HCT116 (cell line): ENCODE measurements around the gene SGCA. TPM values are rescaled to one million over a fixed set of nuclear protein-coding genes. Genes with fewer than 3 reads are reported as not detected.

Experiments
- ATAC-seq: fragments of 200-7000 bp; cut with Tn5 transposase; 2 replicates; pipeline ENCODE4 v1.9.1; 2020; ENCODE audit warnings: mild to moderate bottlenecking, moderate library complexity
- BruUV-seq: library from RNA; stranded (reverse); fragments of 400-500 nt; replicated peaks from 2 replicates; lab custom pipeline; 2021; lab: Mats Ljungman, UMichigan
- CTCF ChIA-PET: fragments of 300-600 bp; sonication (Branson Sonifier 250); formaldehyde crosslinking; loops from one replicate; lab custom pipeline; 2021; ENCODE audit warnings: antibody characterized with exemption; lab: Charles Lee
- POLR2A ChIA-PET: fragments of 300-600, 350-600 bp; sonication (Branson Sonifier 250); formaldehyde crosslinking; loops from one replicate; lab custom pipeline; 2021; ENCODE audit warnings: antibody characterized with exemption; lab: Charles Lee
- RAD21 ChIA-PET, 2 experiments: fragments of 300-600 bp; sonication (Branson Sonifier 250); formaldehyde crosslinking; loops; one replicate each; lab custom pipeline; 2023; ENCODE audit warnings: low total read pairs in 2 of 2; ENCODE audit not compliant: uncharacterized antibody in 2 of 2, unreplicated experiment in 2 of 2, low non-redundant PET in 1 of 2; lab: Charles Lee
- DNase-seq: peaks from one replicate; pipeline ENCODE4 v3.0.0-alpha.2; 2010; ENCODE audit warnings: low read depth, low spot score
- H2AFZ ChIP-seq: fragments of 200-600 bp; shearing (Covaris generic), sonication (generic); 2 replicates; pipeline ENCODE4 v1.6.1; 2017; ENCODE audit warnings: low read depth, mixed run types, mixed read lengths, antibody characterized with exemption, low read length; ENCODE audit not compliant: poor library complexity, severe bottlenecking
- H3K27ac ChIP-seq: 2 replicates; pipeline ENCODE4 v1.5.1; 2012; ENCODE audit warnings: low read depth, low read length
- H3K27me3 ChIP-seq: fragments of 200-600 bp; sonication (generic); 2 replicates; pipeline ENCODE4 v1.6.1; 2016; ENCODE audit warnings: mixed run types, low read length, mixed read lengths; ENCODE audit not compliant: insufficient read depth
- H3K36me3 ChIP-seq, 2 experiments: fragments of 200-500 bp in 1 of 2; fragments of 200-600 bp in 1 of 2; sonication (Bioruptor generic) in 1 of 2; sonication (generic) in 1 of 2; 2 replicates each; pipeline versions ENCODE4 v1.5.1 to v1.6.1; 2014 to 2016; ENCODE audit warnings: low read length in 2 of 2, inconsistent platforms in 1 of 2, mixed read lengths in 1 of 2, mixed run types in 1 of 2; ENCODE audit not compliant: insufficient read depth in 2 of 2, control insufficient read depth in 1 of 2
- H3K4me1 ChIP-seq, 2 experiments: fragments of 200-600 bp in 1 of 2; sonication (generic) in 1 of 2; 2 replicates each; pipeline versions ENCODE4 v1.5.1 to v1.6.1; 2012 to 2017; ENCODE audit warnings: low read length in 2 of 2, inconsistent platforms in 1 of 2, mild to moderate bottlenecking in 1 of 2, mixed read lengths in 1 of 2, mixed run types in 1 of 2, moderate library complexity in 1 of 2; ENCODE audit not compliant: insufficient read depth in 2 of 2, control insufficient read depth in 1 of 2
- H3K4me2 ChIP-seq: fragments of 200-600 bp; sonication (generic); 2 replicates; pipeline ENCODE4 v1.6.1; 2017; ENCODE audit warnings: mixed run types, low read length, mixed read lengths
- H3K4me3 ChIP-seq, 2 experiments: fragments of 200-600 bp in 1 of 2; sonication (generic) in 1 of 2; replicated peaks in 1 of 2; 2 replicates each; pipeline ENCODE4 v1.5.1; 2011 to 2016; ENCODE audit warnings: low read length in 2 of 2, control low read depth in 1 of 2, low read depth in 1 of 2, mild to moderate bottlenecking in 1 of 2, mixed read lengths in 1 of 2, mixed run types in 1 of 2
- H3K79me2 ChIP-seq: fragments of 200-600 bp; sonication (generic); 2 replicates; pipeline ENCODE4 v1.6.1; 2017; ENCODE audit warnings: mild to moderate bottlenecking, mixed run types, low read length, moderate library complexity, mixed read lengths; ENCODE audit not compliant: insufficient read depth
- H3K9ac ChIP-seq: fragments of 200-600 bp; sonication (generic); 2 replicates; pipeline ENCODE4 v1.6.1; 2016; ENCODE audit warnings: low read length, mixed read lengths
- H3K9me2 ChIP-seq: fragments of 200-600 bp; sonication (generic), shearing (Covaris generic); 2 replicates; pipeline ENCODE4 v1.6.1; 2017; ENCODE audit warnings: mixed run types, mild to moderate bottlenecking, moderate library complexity; ENCODE audit not compliant: insufficient read depth
- H3K9me3 ChIP-seq, 2 experiments: fragments of 200-500 bp in 1 of 2; fragments of 200-600 bp in 1 of 2; sonication (Bioruptor generic) in 1 of 2; sonication (generic) in 1 of 2; 2 replicates each; pipeline ENCODE4 v1.6.1; 2014 to 2017; ENCODE audit warnings: low read length in 2 of 2, mixed read lengths in 2 of 2, inconsistent platforms in 1 of 2, low read depth in 1 of 2, mild to moderate bottlenecking in 1 of 2, mixed run types in 1 of 2, moderate library complexity in 1 of 2; ENCODE audit not compliant: control insufficient read depth in 1 of 2, insufficient read depth in 1 of 2
- H4K20me1 ChIP-seq: fragments of 200-600 bp; sonication (generic), shearing (Covaris generic); 2 replicates; pipeline ENCODE4 v1.6.1; 2017; ENCODE audit warnings: mixed run types, mild to moderate bottlenecking, moderate library complexity; ENCODE audit not compliant: insufficient read depth
- CBX3 ChIP-seq: IDR thresholded peaks from 2 replicates; pipeline ENCODE4 v1.6.1; 2012; ENCODE audit warnings: low read depth
- EGR1 ChIP-seq: IDR thresholded peaks from 2 replicates; pipeline ENCODE4 v1.6.1; 2012; ENCODE audit warnings: low read depth
- ZFX ChIP-seq: fragments of 450-650 bp; IDR thresholded peaks from 2 replicates; pipeline ENCODE4 v1.6.1; 2017
- intact Hi-C: fragments of 100-400 bp; cut with micrococcal nuclease; formaldehyde crosslinking; loops from 2 replicates; pipeline ENCODE4 v1.10.0; 2022
- total RNA-seq: library from RNA; stranded (reverse); gene quantifications from one replicate; pipeline ENCODE4 v1.2.1, GENCODE V29; 2021; ENCODE audit not compliant: unreplicated experiment
- TF ChIP-seq, protein P1 (sequence below): IDR thresholded peaks from 2 replicates; pipeline ENCODE4 v1.6.1; 2012; ENCODE audit warnings: low read depth
- TF ChIP-seq, protein P2 (sequence below): IDR thresholded peaks from 2 replicates; pipeline ENCODE4 v1.6.1; 2012
- TF ChIP-seq, protein P3 (sequence below), 3 experiments: fragments of 200-600 bp in 1 of 3; sonication (generic) in 1 of 3; IDR thresholded peaks in 2 of 3; conservative IDR thresholded peaks in 1 of 3; 2 replicates each; pipeline ENCODE4 v1.5.1; 2012 to 2017; ENCODE audit warnings: low read depth in 2 of 3, low read length in 2 of 3, antibody characterized with exemption in 1 of 3, borderline replicate concordance in 1 of 3, control low read depth in 1 of 3, mild to moderate bottlenecking in 1 of 3, mixed read lengths in 1 of 3, mixed run types in 1 of 3, moderate library complexity in 1 of 3; ENCODE audit not compliant: insufficient read depth in 1 of 3

SGCA gene
- total RNA-seq, 1 experiment from 2014 or later = 0.37 TPM

DNA sequence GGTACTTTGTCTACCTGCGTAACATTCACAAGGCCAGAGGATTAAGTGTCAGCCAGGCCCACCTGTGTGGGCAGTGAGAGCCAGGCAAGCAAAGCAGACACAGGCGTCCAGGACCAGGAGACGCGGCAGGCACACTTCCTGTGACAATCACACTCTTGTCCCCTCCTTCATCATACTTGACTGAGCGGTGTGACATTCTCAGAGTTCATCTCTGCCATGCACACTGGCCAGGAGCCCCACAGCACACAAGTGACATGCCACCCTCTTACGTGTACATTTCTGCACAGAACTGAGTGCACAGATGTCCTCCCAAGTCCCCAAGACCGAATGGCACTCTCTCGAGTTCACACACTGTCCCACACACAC lies 24.1 kb upstream of the SGCA start:
- Histone ChIP-seq H3K9ac (no peak overlapping the region), H4K20me1 (peaks cover 4% of the 10 kb centered on the region; the same call in 1 of the 2 replicates), H3K36me3 (peaks cover 77 to 92% of the 10 kb centered on the region in 2 experiments), H3K4me1 (peaks cover 0 to 10% of the 10 kb centered on the region in 2 experiments; a peak in 2 of 4 replicates), H3K27me3 (no peaks in the 10 kb centered on the region), H3K4me3 (no peak overlapping the region), H2AFZ (no peak overlapping the region), H3K79me2 (peaks cover 71% of the 10 kb centered on the region), H3K9me3 (no peaks in the 10 kb centered on the region), H3K9me2 (no peaks in the 10 kb centered on the region), H3K27ac (no peak overlapping the region), H3K4me2 (no peak overlapping the region)
- TF ChIP-seq CBX3 (no peak), ZFX (no peak), EGR1 (no peak)
- TF ChIP-seq, protein P1, sequence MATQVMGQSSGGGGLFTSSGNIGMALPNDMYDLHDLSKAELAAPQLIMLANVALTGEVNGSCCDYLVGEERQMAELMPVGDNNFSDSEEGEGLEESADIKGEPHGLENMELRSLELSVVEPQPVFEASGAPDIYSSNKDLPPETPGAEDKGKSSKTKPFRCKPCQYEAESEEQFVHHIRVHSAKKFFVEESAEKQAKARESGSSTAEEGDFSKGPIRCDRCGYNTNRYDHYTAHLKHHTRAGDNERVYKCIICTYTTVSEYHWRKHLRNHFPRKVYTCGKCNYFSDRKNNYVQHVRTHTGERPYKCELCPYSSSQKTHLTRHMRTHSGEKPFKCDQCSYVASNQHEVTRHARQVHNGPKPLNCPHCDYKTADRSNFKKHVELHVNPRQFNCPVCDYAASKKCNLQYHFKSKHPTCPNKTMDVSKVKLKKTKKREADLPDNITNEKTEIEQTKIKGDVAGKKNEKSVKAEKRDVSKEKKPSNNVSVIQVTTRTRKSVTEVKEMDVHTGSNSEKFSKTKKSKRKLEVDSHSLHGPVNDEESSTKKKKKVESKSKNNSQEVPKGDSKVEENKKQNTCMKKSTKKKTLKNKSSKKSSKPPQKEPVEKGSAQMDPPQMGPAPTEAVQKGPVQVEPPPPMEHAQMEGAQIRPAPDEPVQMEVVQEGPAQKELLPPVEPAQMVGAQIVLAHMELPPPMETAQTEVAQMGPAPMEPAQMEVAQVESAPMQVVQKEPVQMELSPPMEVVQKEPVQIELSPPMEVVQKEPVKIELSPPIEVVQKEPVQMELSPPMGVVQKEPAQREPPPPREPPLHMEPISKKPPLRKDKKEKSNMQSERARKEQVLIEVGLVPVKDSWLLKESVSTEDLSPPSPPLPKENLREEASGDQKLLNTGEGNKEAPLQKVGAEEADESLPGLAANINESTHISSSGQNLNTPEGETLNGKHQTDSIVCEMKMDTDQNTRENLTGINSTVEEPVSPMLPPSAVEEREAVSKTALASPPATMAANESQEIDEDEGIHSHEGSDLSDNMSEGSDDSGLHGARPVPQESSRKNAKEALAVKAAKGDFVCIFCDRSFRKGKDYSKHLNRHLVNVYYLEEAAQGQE = no peak
- TF ChIP-seq, protein P2, sequence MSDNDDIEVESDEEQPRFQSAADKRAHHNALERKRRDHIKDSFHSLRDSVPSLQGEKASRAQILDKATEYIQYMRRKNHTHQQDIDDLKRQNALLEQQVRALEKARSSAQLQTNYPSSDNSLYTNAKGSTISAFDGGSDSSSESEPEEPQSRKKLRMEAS = no peak
- TF ChIP-seq, protein P3, sequence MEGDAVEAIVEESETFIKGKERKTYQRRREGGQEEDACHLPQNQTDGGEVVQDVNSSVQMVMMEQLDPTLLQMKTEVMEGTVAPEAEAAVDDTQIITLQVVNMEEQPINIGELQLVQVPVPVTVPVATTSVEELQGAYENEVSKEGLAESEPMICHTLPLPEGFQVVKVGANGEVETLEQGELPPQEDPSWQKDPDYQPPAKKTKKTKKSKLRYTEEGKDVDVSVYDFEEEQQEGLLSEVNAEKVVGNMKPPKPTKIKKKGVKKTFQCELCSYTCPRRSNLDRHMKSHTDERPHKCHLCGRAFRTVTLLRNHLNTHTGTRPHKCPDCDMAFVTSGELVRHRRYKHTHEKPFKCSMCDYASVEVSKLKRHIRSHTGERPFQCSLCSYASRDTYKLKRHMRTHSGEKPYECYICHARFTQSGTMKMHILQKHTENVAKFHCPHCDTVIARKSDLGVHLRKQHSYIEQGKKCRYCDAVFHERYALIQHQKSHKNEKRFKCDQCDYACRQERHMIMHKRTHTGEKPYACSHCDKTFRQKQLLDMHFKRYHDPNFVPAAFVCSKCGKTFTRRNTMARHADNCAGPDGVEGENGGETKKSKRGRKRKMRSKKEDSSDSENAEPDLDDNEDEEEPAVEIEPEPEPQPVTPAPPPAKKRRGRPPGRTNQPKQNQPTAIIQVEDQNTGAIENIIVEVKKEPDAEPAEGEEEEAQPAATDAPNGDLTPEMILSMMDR (IDR thresholded peaks at IDR 0.05 in 2 of 3, conservative IDR thresholded peaks at IDR 0.05 in 1 of 3; ENCODE audit: borderline replicate concordance in 1 of 3, insufficient read depth in 1 of 3, low read depth in 2 of 3, low read length in 2 of 3) = no peak
- DNase-seq (no peak), ATAC-seq (no peak)
- ChIA-PET POLR2A (interaction anchor here (1.1 kb wide), 1 partner anchor 10 kb away, joined by 3 read pairs; no protein-coding TSS in a partner anchor), RAD21 (no interaction called here), CTCF (interaction anchor here (0.9 to 1.8 kb wide), 3 partner anchors 10 to 28 kb away, joined by 3 to 5 read pairs (median 5); no protein-coding TSS in a partner anchor)
- no TSS peak for BruUV-seq
- intact Hi-C loops = no loop called here
